WTC11 (cell line): ENCODE results near the gene LAMA5. TPM values are rescaled to one million over a fixed set of nuclear protein-coding genes. Genes with fewer than 3 reads are reported as not detected.

ENCODE experiments used
- ATAC-seq: fragments of 200-7000 bp; cut with Tn5 transposase; 2 replicates; pipeline ENCODE4 v1.10.0; 2021; ENCODE audit warnings: mild to moderate bottlenecking, moderate library complexity
- CTCF ChIA-PET: fragments of 300-600 bp; sonication (Branson Sonifier 250); formaldehyde crosslinking; loops from one replicate; lab custom pipeline; 2021; ENCODE audit warnings: antibody characterized with exemption; lab: Charles Lee
- POLR2A ChIA-PET: fragments of 350-600 bp; sonication (Branson Sonifier 250); formaldehyde crosslinking; loops from one replicate; lab custom pipeline; 2021; ENCODE audit warnings: antibody characterized with exemption; lab: Charles Lee
- DNase-seq: peaks from one replicate; pipeline ENCODE4 v3.0.0; 2021; ENCODE audit warnings: low spot score
- H3K27ac Mint-ChIP-seq: 2 replicates; pipeline ENCODE4 v1.8.0; 2021; ENCODE audit warnings: mixed read lengths
- H3K27me3 Mint-ChIP-seq: 2 replicates; pipeline ENCODE4 v1.8.0; 2021; ENCODE audit warnings: low read depth, mild to moderate bottlenecking, moderate library complexity, mixed read lengths
- H3K36me3 Mint-ChIP-seq: 2 replicates; pipeline ENCODE4 v1.8.0; 2021; ENCODE audit warnings: mixed read lengths
- H3K4me1 Mint-ChIP-seq: 2 replicates; pipeline ENCODE4 v1.8.0; 2022; ENCODE audit warnings: mixed read lengths
- H3K4me3 Mint-ChIP-seq: 2 replicates; pipeline ENCODE4 v1.8.0; 2021; ENCODE audit warnings: mild to moderate bottlenecking, moderate library complexity, mixed read lengths
- H3K9me3 Mint-ChIP-seq: 2 replicates; pipeline ENCODE4 v1.8.0; 2021; ENCODE audit warnings: mixed read lengths
- AR ChIP-seq: fragments of 250-450 bp; sonication (Bioruptor Pico); IDR thresholded peaks from 2 replicates; pipeline ENCODE4 v1.9.0; 2021; ENCODE audit warnings: mild to moderate bottlenecking
- E2F1 ChIP-seq: sonication (generic); formaldehyde crosslinking; IDR thresholded peaks from 2 replicates; pipeline ENCODE4 v1.8.0; 2022; ENCODE audit warnings: mild to moderate bottlenecking, missing genetic modification reagents
- ETV6 ChIP-seq: sonication (generic); formaldehyde crosslinking; IDR thresholded peaks from 2 replicates; pipeline ENCODE4 v1.8.1; 2022; ENCODE audit warnings: mild to moderate bottlenecking, missing genetic modification reagents
- GTF2I ChIP-seq: fragments of 250-450 bp; sonication (Bioruptor Pico); conservative IDR thresholded peaks from 2 replicates; pipeline ENCODE4 v1.4.0; 2021; ENCODE audit warnings: mild to moderate bottlenecking
- HMGXB4 ChIP-seq: sonication (generic); formaldehyde crosslinking; IDR thresholded peaks from 2 replicates; pipeline ENCODE4 v1.8.1; 2023; ENCODE audit warnings: mild to moderate bottlenecking, moderate library complexity, missing genetic modification reagents
- KAT7 ChIP-seq: sonication (generic); formaldehyde crosslinking; IDR thresholded peaks from 2 replicates; pipeline ENCODE4 v1.8.1; 2023; ENCODE audit warnings: missing genetic modification reagents, mild to moderate bottlenecking, borderline replicate concordance
- MYBL2 ChIP-seq: sonication (generic); formaldehyde crosslinking; IDR thresholded peaks from 2 replicates; pipeline ENCODE4 v1.8.1; 2023; ENCODE audit warnings: mild to moderate bottlenecking, moderate library complexity, missing genetic modification reagents
- NFATC4 ChIP-seq: fragments of 250-450 bp; sonication (Bioruptor Pico); IDR thresholded peaks from 2 replicates; pipeline ENCODE4 v1.9.0; 2021; ENCODE audit warnings: mild to moderate bottlenecking
- NR1H2 ChIP-seq: sonication (generic); formaldehyde crosslinking; IDR thresholded peaks from 2 replicates; pipeline ENCODE4 v1.9.0; 2021; ENCODE audit warnings: mild to moderate bottlenecking, moderate library complexity, missing genetic modification reagents
- PRRX2 ChIP-seq: fragments of 250-450 bp; sonication (Bioruptor Pico); IDR thresholded peaks from 2 replicates; pipeline ENCODE4 v1.8.0; 2021; ENCODE audit warnings: mild to moderate bottlenecking
- USF1 ChIP-seq: sonication (generic); formaldehyde crosslinking; IDR thresholded peaks from 2 replicates; pipeline ENCODE4 v1.8.0; 2022; ENCODE audit warnings: mild to moderate bottlenecking, missing genetic modification reagents
- USF2 ChIP-seq: sonication (generic); formaldehyde crosslinking; IDR thresholded peaks from 2 replicates; pipeline ENCODE4 v1.8.1; 2023; ENCODE audit warnings: mild to moderate bottlenecking, missing genetic modification reagents, moderate library complexity
- ZNF416 ChIP-seq: fragments of 250-450 bp; sonication (Bioruptor Pico); IDR thresholded peaks from 2 replicates; pipeline ENCODE4 v1.9.0; 2021; ENCODE audit warnings: mild to moderate bottlenecking, inconsistent platforms
- total RNA-seq: library from RNA; stranded (reverse); gene quantifications from 3 replicates; pipeline ENCODE4 v1.2.3, GENCODE V29; 2021
- TF ChIP-seq, protein P1 (sequence below): sonication (generic); formaldehyde crosslinking; IDR thresholded peaks from 2 replicates; pipeline ENCODE4 v1.8.1; 2022; ENCODE audit warnings: mild to moderate bottlenecking, missing genetic modification reagents, moderate library complexity, borderline replicate concordance
- TF ChIP-seq, protein P2 (sequence below): fragments of 250-450 bp; sonication (Bioruptor Pico); IDR thresholded peaks from 2 replicates; pipeline ENCODE4 v1.9.0; 2021; ENCODE audit warnings: mild to moderate bottlenecking

Gene LAMA5
- total RNA-seq, 1 experiment from 2014 or later = 329 TPM

DNA sequence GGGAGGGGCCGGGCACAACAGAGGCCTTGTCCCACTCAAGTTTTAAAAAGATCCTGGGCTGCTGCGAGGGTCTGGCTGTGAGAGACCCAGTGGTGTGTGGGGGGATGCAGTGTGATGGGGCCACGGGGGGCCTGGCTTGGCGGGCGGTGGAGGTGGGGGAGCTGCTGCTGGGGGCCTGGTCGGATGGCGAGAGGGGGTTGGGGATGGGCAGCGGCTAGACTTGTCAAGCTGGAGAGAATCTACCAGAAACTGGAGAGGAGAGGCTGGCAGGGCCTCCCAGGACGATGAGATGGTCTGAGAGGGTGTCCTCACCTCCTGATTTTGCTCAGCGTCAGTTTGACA lies 24.9 kb upstream of the LAMA5 start (continued):
- TF ChIP-seq HMGXB4 (no peak), MYBL2 (CRISPR knock-in tag) (no peak)

- TF ChIP-seq USF1 (CRISPR knock-in tag) (no peak), KAT7 (CRISPR knock-in tag) (0 out of 2 replicates have a peak, but pooled peaks have one; percentile 52)
- peaks cover 21% of the 10 kb centered on the region for H3K36me3 Mint-ChIP-seq
- no peak overlapping the region for H3K4me3 Mint-ChIP-seq
- H3K4me1 Mint-ChIP-seq = peaks cover 16% of the 10 kb centered on the region
- no peak for DNase-seq
- CTCF ChIA-PET = interaction anchor here (1.4 to 5.7 kb wide), 4 partner anchors 9 to 89 kb away, joined by 4 to 21 read pairs (median 10); no protein-coding TSS in a partner anchor
- POLR2A ChIA-PET = interaction anchor here (0.6 to 2.0 kb wide), 3 partner anchors 9 to 28 kb away, joined by 3 to 4 read pairs (median 3); no protein-coding TSS in a partner anchor
- H3K27ac Mint-ChIP-seq = no peak overlapping the region
- no peak; the same call in 1 of the 2 replicates for ATAC-seq
- no peaks in the 10 kb centered on the region for H3K9me3 Mint-ChIP-seq
- H3K27me3 Mint-ChIP-seq = no peaks in the 10 kb centered on the region
Observed at GRCh38 chr20:62391165-62392076, 24.3 kb upstream of the LAMA5 start.

DNA sequence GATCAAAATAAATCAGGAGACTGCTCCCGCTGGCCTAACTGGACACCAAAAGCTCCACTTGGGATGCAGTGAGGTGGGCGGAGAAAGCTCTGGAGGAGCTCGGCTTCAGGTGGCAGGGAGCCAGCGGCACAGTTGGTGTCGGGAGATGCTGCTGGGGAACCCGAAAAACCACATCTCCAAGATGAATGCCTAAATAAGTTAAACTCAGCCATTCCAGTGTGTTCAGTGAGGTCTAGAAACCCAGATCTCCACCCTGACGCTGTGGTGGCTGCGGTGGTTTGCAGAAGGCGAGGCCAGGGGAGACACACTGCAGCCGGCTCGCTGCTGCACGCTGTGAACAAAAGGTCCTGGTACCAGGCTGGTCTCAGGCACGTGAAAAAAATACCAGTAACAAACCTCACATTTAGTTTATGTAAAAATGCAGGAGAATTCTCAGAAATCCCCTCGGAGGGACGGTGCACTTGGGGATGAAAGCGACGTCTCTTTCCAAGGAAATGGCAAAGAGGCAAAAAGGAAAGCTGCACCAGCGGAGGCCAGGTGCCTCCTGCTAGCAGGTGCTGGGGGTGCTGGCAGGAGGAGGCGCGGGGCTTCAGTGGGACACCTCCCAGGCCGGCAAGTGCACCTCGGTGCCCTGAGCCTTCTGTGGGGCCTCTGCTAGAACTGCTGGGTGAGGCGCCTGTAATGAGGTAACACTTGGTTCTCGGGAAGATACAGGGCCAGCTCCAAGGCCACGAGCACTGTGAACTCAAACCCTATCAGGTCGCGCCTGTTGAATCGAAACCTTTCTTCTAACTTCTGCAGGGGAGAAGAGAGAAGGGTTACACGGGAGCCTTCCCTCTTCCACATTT lies 23.4 kb upstream of the LAMA5 start:
- Mint-ChIP-seq H3K27ac (peak overlapping the region; percentile 74), H3K4me1 (peaks cover 20% of the 10 kb centered on the region), H3K36me3 (peaks cover 21% of the 10 kb centered on the region)
- POLR2A ChIA-PET = interaction anchor here (0.6 to 2.0 kb wide), 4 partner anchors 9 to 27 kb away, joined by 3 to 4 read pairs (median 3); no protein-coding TSS in a partner anchor
- TF ChIP-seq ETV6 (CRISPR knock-in tag) = no peak
- no peak for TF ChIP-seq USF2 (CRISPR knock-in tag)
- TF ChIP-seq GTF2I = no peak
- no peak for TF ChIP-seq NR1H2
- TF ChIP-seq, protein P1, sequence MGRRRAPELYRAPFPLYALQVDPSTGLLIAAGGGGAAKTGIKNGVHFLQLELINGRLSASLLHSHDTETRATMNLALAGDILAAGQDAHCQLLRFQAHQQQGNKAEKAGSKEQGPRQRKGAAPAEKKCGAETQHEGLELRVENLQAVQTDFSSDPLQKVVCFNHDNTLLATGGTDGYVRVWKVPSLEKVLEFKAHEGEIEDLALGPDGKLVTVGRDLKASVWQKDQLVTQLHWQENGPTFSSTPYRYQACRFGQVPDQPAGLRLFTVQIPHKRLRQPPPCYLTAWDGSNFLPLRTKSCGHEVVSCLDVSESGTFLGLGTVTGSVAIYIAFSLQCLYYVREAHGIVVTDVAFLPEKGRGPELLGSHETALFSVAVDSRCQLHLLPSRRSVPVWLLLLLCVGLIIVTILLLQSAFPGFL = no peak
- 0 out of 2 replicates have a peak, but pooled peaks have one; percentile 5 for TF ChIP-seq PRRX2
- TF ChIP-seq, protein P2, sequence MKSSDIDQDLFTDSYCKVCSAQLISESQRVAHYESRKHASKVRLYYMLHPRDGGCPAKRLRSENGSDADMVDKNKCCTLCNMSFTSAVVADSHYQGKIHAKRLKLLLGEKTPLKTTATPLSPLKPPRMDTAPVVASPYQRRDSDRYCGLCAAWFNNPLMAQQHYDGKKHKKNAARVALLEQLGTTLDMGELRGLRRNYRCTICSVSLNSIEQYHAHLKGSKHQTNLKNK (CRISPR knock-in tag) = no peak
- no peak for TF ChIP-seq E2F1 (CRISPR knock-in tag)
- no peak; the same call in 1 of the 2 replicates for TF ChIP-seq ZNF416 (CRISPR knock-in tag)
- TF ChIP-seq NFATC4 (CRISPR knock-in tag) = peak; percentile 70
- TF ChIP-seq HMGXB4 = no peak
- 0 out of 2 replicates have a peak, but pooled peaks have one; percentile 7 for TF ChIP-seq AR (CRISPR knock-in tag)
- TF ChIP-seq, all 79 proteins: peak for 3
- Mint-ChIP-seq H3K9me3 (no peaks in the 10 kb centered on the region), H3K4me3 (no peak overlapping the region), H3K27me3 (no peaks in the 10 kb centered on the region)
- ATAC-seq = no peak; the same call in 1 of the 2 replicates
- CTCF ChIA-PET = interaction anchor here (1.4 to 5.7 kb wide), 5 partner anchors 8 to 88 kb away, joined by 4 to 21 read pairs (median 9); no protein-coding TSS in a partner anchor
- no peak for DNase-seq
